HepG2 (cell line): ENCODE data around the gene ARHGAP5. TPM values are rescaled to one million over a fixed set of nuclear protein-coding genes. Genes with fewer than 3 reads are reported as not detected.
A peak's percentile ranks its signal among the peaks of the same experiment; 100 is the strongest.

Experiments used
- ARID5B ChIP-seq: IDR thresholded peaks from 2 replicates; pipeline ENCODE4 v1.4.0; 2020; ENCODE audit warnings: mild to moderate bottlenecking, missing genetic modification reagents
- CBX2 ChIP-seq, 2 experiments: fragments of 200-600 bp in 1 of 2; sonication (generic); formaldehyde crosslinking in 1 of 2; IDR thresholded peaks; 2 replicates each; pipeline versions ENCODE4 v1.7.0 to v1.8.1; 2018 to 2022; ENCODE audit warnings: low read depth in 2 of 2, low read length in 1 of 2, mild to moderate bottlenecking in 1 of 2, missing genetic modification reagents in 1 of 2
- HBP1 ChIP-seq: IDR thresholded peaks from 2 replicates; pipeline ENCODE4 v1.6.1; 2016; ENCODE audit warnings: low read depth, control low read depth
- MTA1 ChIP-seq: sonication (generic); formaldehyde crosslinking; IDR thresholded peaks from 2 replicates; pipeline ENCODE4 v1.4.0; 2020; ENCODE audit warnings: missing genetic modification reagents, mild to moderate bottlenecking, borderline replicate concordance
- PAWR ChIP-seq: sonication (generic); formaldehyde crosslinking; IDR thresholded peaks from 2 replicates; pipeline ENCODE4 v1.4.0; 2020; ENCODE audit warnings: missing genetic modification reagents, mild to moderate bottlenecking, borderline replicate concordance
- PHF21A ChIP-seq: sonication (generic); formaldehyde crosslinking; IDR thresholded peaks from 2 replicates; pipeline ENCODE4 v1.5.0; 2020; ENCODE audit warnings: mild to moderate bottlenecking, missing genetic modification reagents
- REL ChIP-seq: sonication (generic); formaldehyde crosslinking; conservative IDR thresholded peaks from 2 replicates; pipeline ENCODE4 v1.8.0; 2022; ENCODE audit warnings: mild to moderate bottlenecking, missing genetic modification reagents, moderate library complexity
- SATB2 ChIP-seq: sonication (generic); formaldehyde crosslinking; IDR thresholded peaks from 2 replicates; pipeline ENCODE4 v1.5.0; 2020; ENCODE audit warnings: missing genetic modification reagents
- SNAPC5 ChIP-seq: sonication (generic); formaldehyde crosslinking; IDR thresholded peaks from 2 replicates; pipeline ENCODE4 v1.8.1; 2023; ENCODE audit warnings: mild to moderate bottlenecking, missing genetic modification reagents, borderline replicate concordance
- SP140L ChIP-seq: sonication (generic); formaldehyde crosslinking; IDR thresholded peaks from 2 replicates; pipeline ENCODE4 v1.4.0; 2020; ENCODE audit warnings: missing genetic modification reagents, borderline replicate concordance
- ZBTB26 ChIP-seq: IDR thresholded peaks from 2 replicates; pipeline ENCODE4 v1.6.1; 2016; ENCODE audit warnings: missing compliant biosample characterization, missing genetic modification reagents, borderline replicate concordance
- ZBTB42 ChIP-seq: sonication (generic); formaldehyde crosslinking; IDR thresholded peaks from 2 replicates; pipeline ENCODE4 v1.5.0; 2020; ENCODE audit warnings: mild to moderate bottlenecking, missing genetic modification reagents
- ZBTB7B ChIP-seq: sonication (generic); formaldehyde crosslinking; IDR thresholded peaks from 2 replicates; pipeline ENCODE4 v1.4.0; 2020; ENCODE audit warnings: missing genetic modification reagents
- ZNF333 ChIP-seq: sonication (generic); formaldehyde crosslinking; IDR thresholded peaks from 2 replicates; pipeline ENCODE4 v1.4.0; 2020; ENCODE audit warnings: mild to moderate bottlenecking, missing genetic modification reagents, borderline replicate concordance
- ZNF616 ChIP-seq: sonication (generic); formaldehyde crosslinking; IDR thresholded peaks from 2 replicates; pipeline ENCODE4 v1.5.0; 2020; ENCODE audit warnings: low read depth, mild to moderate bottlenecking, missing genetic modification reagents
- ZNF629 ChIP-seq: sonication (generic); formaldehyde crosslinking; conservative IDR thresholded peaks from 2 replicates; pipeline ENCODE4 v1.5.0; 2020; ENCODE audit warnings: missing genetic modification reagents
- ZNF639 ChIP-seq: conservative IDR thresholded peaks from 2 replicates; pipeline ENCODE4 v1.6.1; 2018; ENCODE audit warnings: missing genetic modification reagents
- ZNF703 ChIP-seq: sonication (generic); formaldehyde crosslinking; IDR thresholded peaks from 2 replicates; pipeline ENCODE4 v1.5.1; 2020; ENCODE audit warnings: missing genetic modification reagents, mild to moderate bottlenecking, moderate library complexity, borderline replicate concordance
- ZNF720 ChIP-seq: sonication (generic); formaldehyde crosslinking; IDR thresholded peaks from 2 replicates; pipeline ENCODE4 v1.4.0; 2020; ENCODE audit warnings: missing genetic modification reagents
- polyA plus RNA-seq, 8 experiments: library from polyadenylated mRNA; depleted of rRNA in 3 of 8; stranded (reverse) in 7 of 8; unstranded in 1 of 8; fragments of >200 nt; fragmentation: Illumina TruSeq in 4 of 8; extraction: Trizol in 4 of 8; gene quantifications; 2 replicates each; pipeline versions ENCODE4 v1.2.1 to v1.2.3, GENCODE V29; 2011 to 2016; ENCODE audit warnings: low read depth in 4 of 8, missing spikeins in 1 of 8, mixed read lengths in 1 of 8; ENCODE audit not compliant: insufficient read depth in 1 of 8
- total RNA-seq, 5 experiments: library from RNA; depleted of rRNA; stranded (reverse); fragments of >200 nt; fragmentation: Illumina TruSeq; extraction: Trizol; gene quantifications; 2 replicates each; pipeline ENCODE4 v1.2.3, GENCODE V29; 2016; ENCODE audit warnings: low read depth in 1 of 5

ARHGAP5 gene
- total and polyA plus RNA-seq, 2 of the 13 experiments (the other 11 are each of a cell fraction or from before 2014, with no cell fraction given) = 33.7 to 144 TPM

GRCh38 chr14:32077081-32078022 is at the start of gene ARHGAP5 (continued):
- no peak; the same call in 1 of the 2 replicates for TF ChIP-seq HBP1 (CRISPR knock-in tag)
- peak; percentile 92 for TF ChIP-seq ZBTB42 (CRISPR knock-in tag)
- TF ChIP-seq SP140L = no peak
- TF ChIP-seq ZBTB26 (CRISPR knock-in tag) = peak; percentile 85
- peak; percentile 67; the same call in 1 of the 2 replicates for TF ChIP-seq ZNF639 (CRISPR knock-in tag)
- TF ChIP-seq ZNF703 = peak; percentile 95; the same call in 1 of the 2 replicates
- TF ChIP-seq SNAPC5 (CRISPR knock-in tag) = no peak; the same call in 1 of the 2 replicates
- TF ChIP-seq CBX2 (IDR thresholded peaks at IDR 0.05; ENCODE audit: low read depth, low read length) = no peak; the same call in 1 of the 2 replicates
- 0 out of 2 replicates have a peak, but pooled peaks have one; percentile 42 for TF ChIP-seq CBX2 (CRISPR knock-in tag; IDR thresholded peaks at IDR 0.05; ENCODE audit: low read depth)
- TF ChIP-seq ZBTB7B (CRISPR knock-in tag) = peak; percentile 89
- TF ChIP-seq SATB2 (CRISPR knock-in tag) = no peak; the same call in 1 of the 2 replicates
- peak; percentile 18; the same call in 1 of the 2 replicates for TF ChIP-seq REL (CRISPR knock-in tag)
- TF ChIP-seq ZNF333 (CRISPR knock-in tag) = peak; percentile 93; the same call in 1 of the 2 replicates
- TF ChIP-seq ZNF720 (CRISPR knock-in tag) = no peak
- TF ChIP-seq PAWR = no peak
- TF ChIP-seq ARID5B = peak; percentile 57
- peak; percentile 63; the same call in 1 of the 2 replicates for TF ChIP-seq MTA1 (CRISPR knock-in tag)
- no peak for TF ChIP-seq ZNF629 (CRISPR knock-in tag)
- no peak; the same call in 1 of the 2 replicates for TF ChIP-seq PHF21A (CRISPR knock-in tag)
- peak; percentile 94; the same call in 1 of the 2 replicates for TF ChIP-seq ZNF616 (CRISPR knock-in tag)
